NCI-H2227 (cell line): ENCODE data around the gene RALGPS1.
"Not testable (repeated sequence)": the region's sequence is repeated elsewhere in the genome, so short reads cannot be mapped to it uniquely, and the experiment has no call there.

Experiments
- DNase-seq: peaks from one replicate; lab custom pipeline; 2025; ENCODE audit not compliant: unreplicated experiment; lab: John Stamatoyannopoulos, UW

RALGPS1 gene

DNA sequence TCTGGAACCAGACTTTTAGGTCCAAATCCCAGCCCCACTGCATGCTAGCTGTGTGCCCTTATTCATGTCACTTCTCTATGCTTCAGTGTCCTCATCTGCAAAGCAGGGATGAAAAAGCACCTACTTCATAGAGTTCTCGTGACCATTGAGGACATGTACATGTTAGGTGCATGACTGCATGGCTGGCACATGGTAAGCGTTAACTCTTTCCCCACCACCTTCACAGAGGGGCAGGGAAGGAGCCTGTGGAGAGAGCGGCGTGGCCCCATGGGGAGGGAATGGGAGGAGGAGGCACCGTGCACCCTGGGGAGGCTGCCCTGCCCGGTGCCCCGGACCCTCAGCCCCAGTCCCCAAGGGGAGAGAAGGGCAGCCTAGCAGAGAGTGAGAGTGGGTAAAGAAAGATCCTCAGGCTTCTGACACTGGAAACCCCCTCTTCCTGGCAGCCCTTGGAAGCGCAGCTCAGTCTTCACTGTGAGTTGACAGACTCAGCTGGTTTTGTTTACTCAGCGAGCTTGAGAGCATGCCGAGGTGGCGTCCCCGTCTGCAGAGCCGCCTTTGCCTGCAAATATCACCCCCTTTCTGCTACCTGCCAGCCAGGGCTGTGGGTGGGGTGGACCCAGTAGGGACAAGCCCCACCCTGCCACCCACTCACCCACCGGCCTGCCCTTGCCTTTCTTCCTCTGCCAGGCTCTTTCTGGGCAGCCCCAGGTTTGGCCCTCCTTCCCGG is 218.5 kb downstream of the RALGPS1 start:
- peak; percentile 25 for DNase-seq

DNA sequence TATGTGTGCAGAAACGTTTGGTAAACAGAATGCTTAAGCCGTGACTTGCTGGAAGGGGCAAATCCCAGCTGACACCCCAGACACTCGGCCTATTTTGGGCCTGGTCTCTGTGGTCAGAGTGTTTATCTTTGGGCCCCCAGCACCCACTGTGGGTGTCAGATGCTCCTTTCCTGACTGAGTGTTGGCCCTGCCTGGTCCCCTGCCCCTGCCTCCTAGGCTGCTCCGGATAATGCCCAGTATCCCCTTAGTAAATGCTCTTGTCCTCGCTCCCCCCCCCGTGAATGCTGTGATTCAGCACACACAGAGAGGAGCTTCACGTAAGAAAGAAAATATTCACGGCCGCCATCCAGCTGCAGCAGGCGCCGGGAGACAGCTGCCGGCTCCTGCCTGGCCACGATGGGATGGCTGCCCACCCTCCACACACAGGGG is 219.2 kb downstream of the RALGPS1 start:
- DNase-seq: peak; percentile 13

DNA sequence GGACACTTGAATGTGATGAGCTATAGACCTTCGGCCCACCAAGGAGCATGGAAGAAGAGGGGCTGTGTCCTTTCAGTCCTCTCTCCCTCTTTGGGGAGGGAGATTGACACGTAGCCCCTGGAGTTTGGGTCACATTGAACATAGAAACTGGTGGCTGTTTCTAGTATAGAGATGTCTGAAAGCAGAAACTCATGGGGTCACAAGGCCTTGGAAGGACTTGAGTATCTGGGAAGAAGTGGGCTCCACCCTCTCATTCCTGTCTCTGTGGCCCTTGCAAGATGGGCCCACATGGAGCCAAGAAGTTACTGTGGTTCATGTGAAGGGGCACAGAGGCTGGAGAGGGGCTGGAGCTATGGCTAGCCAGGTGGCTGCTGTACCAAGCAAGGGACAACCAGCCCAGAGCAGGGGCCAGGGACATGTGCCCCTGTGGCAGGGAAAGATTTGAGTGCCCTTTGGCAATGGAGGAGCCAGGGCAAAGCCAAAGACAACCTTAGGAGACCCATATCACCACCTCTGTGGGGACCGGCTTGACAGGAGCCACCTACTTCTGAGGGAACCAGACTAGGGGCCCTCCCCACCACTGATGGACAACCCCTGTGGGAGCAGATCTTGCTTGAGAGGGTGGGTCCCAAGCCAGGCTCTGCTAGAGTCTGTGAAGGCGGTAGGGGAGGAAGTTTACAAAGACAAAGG is 220.6 kb downstream of the RALGPS1 start:
- no peak for DNase-seq

DNA sequence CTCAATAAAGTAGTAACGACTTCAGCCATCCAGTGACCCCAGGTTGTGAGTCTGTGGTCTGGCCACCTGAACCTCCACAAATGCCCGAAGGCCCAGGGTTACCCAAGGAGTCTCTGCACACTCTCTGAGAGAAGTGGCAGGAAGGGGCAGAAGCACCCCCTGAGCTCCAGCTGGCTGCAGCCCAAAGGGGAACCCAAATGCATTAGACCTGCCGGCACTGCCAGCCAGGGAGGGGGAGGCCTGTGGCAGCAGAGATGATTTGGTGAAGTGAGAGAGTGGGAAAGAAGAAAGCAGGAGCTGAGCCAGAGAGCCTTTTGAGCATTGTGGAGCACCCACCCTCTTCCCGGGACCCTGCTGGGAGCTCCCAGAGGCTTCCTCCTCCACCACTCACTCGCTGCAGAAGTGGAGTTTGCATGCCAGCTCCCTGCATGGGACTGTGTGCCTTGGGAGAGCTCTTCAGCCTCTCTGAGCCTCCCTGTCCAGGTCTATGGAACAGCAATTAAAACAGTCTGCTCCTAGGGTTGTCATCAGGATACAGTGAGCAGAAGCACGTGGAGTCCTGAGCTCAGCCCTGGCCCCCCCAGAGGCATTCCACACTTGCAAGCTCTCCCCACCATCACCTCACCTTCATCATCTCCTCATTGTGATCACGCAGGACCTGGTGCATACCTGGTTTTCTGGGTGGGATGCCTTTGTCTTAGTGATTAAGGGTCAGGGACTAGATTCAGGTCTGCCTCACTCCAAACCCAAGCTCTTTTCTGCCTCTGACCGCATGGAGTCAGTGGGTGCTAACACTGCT is 221.7 kb downstream of the RALGPS1 start:
- DNase-seq: no peak

DNA sequence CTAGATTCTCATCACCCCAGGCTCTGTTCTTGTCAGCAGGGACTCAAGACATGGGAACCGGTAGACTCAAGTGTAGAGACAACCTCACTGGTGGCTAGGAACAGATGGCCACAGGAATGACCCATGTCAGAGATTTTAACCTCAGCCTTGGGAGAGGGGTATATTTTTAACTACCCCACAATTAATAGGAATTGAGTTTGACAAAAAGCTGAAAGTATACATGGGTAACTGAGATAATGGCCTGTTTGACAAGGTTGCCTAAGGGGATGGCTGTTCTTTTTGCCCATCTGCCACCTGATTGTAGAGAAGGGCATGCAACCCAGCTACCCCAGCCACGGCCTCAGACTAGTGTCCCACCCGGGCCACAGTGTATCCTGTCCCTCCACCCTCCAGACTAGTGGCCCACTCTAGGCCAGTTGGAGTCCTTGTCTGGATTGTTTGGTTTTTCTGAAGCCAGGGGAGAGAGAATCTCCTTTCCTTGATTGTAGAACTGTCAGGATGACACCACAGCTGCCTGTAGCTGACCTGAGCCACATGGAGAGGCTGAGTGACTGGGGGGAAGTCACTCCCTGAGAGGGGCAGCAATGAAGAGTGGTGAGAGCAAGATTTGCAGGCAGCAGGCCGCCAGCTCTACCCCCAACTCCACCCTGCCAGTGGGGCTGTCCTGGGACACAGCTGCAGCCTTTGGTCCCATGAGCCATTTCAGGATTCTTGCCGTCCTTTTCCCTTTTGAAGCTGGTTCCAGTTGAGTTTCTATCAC is 222.5 kb downstream of the RALGPS1 start:
- no peak for DNase-seq

DNA sequence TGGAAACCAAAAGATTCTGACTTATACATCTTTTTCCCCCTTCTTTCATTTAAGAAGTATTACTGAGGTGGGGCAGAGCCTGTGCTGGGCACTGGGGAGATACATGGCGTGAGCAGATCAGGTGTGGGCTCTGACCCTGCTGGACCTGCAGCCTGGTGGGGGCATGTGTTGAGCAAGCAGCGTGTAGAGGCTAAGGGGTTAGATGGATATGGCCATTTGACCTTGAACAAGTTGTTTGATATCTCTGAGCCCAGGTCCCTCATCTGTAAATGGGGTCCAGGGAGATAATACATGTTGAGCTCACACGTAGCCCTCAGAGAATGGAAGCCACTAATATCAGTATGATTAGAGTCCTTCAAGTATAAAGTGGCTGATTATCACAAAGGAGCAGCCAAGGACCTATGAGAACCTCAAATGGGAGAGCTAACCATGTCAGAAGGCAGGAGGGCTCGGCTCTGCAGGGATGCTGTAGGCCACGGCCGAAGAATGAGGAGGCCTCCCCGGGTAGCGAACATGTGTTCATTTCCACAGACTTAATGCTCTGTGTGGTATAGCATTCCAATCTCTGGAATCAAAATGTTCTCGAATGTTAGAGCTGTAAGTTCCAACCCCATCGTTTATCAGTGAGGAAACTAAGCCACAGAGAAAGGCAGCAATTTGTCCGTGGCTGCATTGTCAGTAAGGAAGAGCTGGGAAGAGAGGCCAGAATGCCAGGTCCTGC is 223.2 kb downstream of the RALGPS1 start:
- no peak for DNase-seq

DNA sequence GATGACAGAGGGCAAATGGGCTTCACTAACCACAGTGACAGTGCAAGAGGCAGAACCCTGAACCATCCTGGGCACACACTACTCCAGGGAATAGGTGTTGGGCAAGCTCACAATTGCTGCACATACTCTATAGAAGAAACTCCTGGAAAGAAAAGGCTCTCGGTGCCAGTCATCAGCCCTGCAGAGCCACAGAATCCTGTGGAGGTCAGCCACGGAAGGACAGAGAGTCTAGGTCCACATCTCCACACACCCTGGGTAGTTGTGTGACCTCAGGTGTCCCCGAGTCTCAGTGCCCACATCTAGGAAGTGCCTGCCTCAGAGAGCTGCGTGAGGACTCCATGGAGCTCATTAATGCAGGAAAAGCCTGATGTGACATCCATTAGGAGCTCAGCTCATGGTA is 223.9 kb downstream of the RALGPS1 start:
- no peak for DNase-seq

DNA sequence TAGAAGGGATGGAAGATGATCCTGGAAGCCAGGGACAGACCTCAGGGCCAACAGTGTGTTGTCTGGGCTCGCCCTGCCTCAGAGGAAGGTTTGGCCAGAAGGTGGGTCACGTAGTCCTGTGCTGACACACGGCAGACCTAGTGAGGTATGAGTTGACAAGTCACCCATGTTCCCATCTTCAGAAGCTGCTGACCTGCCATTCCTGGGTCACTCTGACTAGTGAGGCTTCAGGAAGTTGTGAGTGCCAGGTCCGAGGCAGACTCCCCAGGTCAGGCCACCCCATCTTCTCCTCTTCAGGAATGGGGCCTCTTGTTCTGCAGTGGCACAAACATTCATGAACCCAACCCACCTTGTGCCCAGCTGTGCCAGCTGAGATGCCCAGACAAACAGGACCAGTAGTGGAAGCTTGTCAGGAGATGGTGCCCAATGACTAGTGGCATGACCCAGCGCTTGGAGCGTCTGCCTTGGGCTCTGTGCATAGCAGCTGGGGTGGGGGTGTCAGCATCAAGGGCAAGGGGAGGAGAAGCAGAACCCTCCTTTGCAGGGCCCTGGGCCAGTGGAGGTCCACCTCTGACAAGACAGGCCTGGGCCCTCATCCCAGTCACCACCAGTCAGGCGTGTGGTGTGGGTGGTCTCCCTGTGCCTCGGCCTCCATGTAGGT is 224.6 kb downstream of the RALGPS1 start:
- DNase-seq: no peak

DNA sequence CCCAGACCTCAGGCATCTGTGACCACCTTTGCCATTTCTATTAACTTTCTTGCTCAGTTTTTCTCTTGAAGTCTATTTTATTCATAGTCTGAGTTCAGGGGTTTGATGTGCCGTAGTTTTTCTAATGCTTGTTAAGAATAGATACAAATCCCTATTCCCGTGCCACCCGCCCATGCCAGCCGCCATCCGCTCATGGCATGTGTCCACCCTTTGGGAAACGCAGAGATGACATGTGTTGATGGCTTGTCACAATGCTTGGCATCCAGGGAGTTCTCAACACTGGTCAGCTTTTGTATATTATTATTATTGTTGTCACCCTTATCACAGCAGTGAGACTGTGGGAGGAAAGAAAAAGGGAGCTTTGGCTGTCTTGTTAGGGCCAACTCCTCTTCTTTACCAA is 225.2 kb downstream of the RALGPS1 start:
- DNase-seq: no peak

DNA sequence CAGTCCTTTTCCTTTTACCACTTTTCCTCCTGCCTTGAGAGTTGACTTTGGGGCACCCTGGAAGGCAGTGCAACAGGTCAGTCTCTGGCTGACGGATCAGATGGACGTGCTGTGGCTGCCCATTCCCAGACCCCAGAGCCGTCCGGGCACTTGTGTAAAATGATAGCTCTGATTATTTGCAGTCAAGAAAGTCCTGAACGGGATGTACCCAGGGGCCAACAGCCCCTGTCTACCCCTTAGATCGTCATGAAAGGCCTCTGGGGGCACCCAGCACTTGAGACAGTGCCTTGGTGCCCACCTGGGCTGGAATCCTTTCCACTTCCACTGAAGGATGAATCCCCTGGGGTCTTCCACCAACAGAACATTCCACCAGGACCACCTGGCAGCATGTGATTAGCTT is 225.6 kb downstream of the RALGPS1 start:
- DNase-seq: no peak

DNA sequence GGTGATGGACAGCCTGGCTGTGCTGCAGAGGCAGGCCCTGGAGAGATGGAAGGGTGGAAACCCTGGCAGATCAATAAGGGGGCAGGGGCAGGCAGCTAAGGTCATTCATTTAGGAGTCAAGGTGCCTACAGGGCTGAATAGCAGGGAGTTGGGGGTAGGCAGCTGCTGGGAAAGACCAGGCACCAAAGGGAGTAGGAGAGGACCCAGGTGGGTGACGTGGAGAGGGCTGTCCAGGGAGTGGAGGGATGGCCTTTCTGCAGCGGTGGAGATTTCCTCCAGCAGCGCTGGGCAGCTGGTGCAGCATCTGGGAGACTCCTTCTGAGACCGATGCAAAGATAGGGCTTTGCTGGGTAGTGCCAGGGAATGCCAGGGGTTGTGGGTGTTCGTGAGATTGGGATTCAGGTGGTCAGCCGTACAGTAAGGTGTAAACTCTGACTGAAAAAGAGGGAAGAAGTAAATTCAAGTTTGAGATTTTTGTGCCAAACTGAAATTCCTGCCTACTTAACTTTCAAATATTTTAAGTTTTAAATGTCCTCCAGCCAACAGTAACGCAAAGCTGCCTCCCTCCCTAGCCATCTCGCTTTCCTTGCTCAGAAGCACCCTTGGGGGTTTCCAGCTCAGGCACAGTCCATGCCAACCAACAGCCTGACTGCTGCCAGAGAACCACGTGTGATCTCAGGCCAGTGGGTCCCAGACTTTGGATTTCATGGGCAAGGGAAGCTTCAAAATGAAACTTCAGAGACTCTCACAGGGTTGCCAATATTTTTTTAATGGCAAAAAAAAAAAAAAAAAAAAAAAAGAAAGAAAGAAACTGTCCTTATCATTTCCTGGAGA is 226.5 kb downstream of the RALGPS1 start:
- DNase-seq: no peak

DNA sequence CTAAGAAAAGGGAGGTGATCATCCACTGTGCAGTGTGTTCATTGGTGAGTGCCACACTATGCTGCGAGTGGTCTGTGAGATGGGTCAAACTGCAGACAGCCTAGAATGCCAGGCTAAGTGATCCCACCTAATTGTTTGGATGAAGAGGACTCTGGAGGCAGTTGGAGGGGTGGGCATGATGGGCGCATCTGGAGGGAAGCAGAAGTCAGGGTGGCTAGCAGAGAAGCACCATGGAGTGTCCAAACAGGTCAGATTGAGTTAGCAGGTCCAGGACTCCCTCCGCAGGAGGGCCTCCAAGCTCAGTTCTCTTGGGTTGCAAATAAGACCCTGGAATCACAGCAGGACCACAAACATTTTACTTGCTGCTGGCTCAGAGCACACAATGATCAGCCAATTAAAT is 227.7 kb downstream of the RALGPS1 start:
- no peak for DNase-seq

DNA sequence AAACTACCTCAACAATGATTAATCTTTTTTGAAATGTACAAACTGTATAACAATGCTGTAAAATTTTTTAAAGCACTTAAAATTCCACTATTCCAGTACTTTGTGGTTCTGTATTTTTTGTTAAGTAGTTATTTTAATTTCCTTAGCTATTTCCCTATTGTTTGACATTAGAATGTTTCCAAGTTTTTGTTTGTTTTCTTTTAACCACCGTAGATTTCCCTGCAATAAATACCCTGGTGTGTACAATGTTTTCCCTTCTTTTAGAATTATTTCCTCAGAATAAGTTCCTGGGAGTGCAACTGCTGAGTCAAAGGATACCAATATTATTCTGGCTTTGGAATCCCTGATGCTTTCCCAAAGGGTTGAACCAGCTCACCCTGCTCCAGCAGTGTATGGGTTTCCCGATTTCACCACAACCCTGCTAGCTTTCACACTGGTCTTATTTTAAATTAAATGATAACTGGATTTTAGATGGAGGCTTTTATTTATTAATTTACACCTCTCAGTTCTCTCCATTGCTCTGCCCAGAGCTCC is 228.4 kb downstream of the RALGPS1 start:
- DNase-seq: no peak

DNA sequence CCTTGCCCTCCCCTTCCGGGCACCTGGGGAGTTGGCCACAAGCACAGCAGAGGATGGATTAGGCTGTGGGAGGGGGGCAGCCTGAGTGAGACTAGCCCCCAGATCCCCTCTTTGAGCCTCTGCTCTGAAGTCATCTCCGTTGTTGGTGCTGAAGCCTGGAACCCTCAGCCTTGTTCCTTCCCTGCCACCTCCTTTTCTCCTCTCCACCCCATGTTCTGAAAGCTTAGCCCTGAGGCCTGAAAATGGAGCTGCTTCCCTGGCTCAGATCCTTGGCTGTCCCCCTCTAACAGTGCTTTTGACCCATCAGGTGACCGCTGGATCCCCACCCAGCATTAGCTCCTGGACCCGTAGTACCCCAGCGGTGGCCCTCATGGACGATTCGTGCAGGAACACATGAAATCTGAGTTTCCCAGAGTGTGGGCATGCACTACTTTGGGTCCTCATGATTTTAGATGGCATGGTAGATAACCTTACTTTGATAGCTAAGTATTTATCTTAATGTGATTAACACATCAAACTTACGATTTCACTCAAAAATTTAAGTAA is 229.4 kb downstream of the RALGPS1 start:
- no peak for DNase-seq

DNA sequence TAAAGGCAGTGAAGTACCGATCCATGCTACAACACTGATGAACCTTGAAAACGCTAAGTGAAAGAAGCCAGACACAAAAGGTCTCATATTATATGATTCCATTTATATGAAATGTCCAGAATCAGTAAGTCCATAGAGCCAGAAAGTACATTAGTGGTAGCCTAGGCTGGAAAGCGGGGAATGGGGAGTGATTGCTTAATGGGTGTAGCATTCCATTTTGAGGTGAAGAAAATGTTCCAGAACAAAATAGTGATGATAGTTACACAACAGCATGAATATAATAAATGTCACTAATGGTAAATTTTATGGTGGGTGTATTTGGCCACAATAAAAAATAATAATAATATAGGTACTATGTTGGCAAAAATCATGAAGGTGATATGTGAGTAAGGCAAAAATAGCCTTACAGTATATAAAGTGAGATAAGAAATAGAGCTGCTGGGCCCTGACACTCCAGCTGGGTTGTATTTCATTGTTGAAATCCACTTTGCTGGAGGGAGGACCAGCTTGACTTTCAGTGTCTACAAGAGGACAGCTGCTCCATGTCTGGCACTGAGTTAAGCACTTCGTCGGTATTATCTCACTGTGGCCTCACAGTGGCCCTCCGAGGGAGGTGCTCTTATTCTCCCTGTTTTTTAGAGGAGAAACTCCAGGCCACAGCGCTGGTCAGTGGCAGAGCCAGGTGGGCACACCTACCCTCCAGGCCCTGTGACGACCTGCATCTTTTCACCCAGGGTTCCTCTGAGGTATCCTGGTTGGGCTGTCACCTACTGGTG is 230.3 kb downstream of the RALGPS1 start:
- no peak for DNase-seq

DNA sequence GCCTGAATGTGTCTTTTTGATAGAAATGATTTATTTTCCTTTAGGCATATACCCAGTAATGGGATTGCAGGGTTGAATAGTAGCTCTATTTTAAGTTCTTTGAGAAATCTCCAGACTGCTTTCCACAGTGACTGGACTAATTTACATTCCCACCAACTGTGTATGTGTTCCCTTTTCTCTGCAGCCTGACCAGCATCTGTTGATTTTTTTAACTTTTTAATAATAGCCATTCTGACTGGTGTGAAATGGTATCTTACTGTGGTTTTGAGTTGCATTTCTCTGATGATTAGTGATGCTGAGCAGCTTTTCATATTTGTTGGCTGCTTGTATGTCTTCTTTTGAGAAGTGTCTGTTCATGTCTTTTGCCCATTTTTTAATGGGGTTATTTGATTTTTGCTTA is 232.3 kb downstream of the RALGPS1 start:
- not testable (repeated sequence) for DNase-seq

DNA sequence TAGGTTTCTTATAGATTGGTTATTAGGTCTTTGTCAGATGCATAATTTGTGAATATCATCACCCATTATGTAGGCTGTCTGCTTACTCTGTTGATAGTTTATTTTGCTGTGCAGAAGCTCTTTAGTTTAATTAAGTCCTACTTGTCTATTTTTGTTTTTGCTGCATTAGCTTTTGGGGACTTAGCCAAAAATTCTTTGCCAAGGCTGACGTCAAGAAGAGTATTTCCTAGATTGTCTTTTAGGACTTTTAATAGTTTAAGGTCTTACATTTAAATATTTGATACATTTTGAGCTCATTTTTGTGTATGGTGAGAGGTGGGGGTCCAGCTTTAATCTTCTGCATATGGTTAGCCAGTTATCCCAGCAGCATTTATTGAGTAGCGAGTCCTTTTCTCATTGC is 232.7 kb downstream of the RALGPS1 start:
- DNase-seq: no peak

DNA sequence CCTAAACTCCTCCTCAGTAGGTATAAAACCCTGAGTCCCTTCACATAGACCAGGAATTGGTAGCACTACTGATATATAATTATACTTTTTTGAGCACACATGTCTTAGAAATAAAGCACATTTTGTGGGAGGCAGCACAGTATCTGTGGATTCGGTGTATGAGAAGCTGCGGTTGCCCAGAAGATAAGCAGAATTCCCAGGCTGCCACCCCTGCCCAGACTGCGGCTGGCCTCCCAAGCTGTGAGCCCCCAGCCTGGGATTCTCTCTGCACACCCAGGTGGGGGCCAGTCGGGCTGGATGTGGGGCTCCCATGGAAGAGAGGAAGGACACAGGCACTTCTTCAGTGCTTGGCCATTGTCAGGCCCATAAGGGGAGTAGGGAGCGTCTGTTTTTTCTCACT is 233.4 kb downstream of the RALGPS1 start:
- DNase-seq: no peak
